Endothelial cell of umbilical vein (primary cell): ENCODE results near the gene ZNF146. TPM values are rescaled to one million over a fixed set of nuclear protein-coding genes. Genes with fewer than 3 reads are reported as not detected.

ENCODE experiments used
- BruUV-seq: library from RNA; stranded (reverse); fragments of 400-500 nt; replicated peaks from 2 replicates; lab custom pipeline; 2021; lab: Mats Ljungman, UMichigan
- CTCF ChIA-PET: fragments of 300-600, 350-600 bp; sonication (Branson Sonifier 250); formaldehyde crosslinking; loops from one replicate; lab custom pipeline; 2021; ENCODE audit warnings: antibody characterized with exemption, inconsistent platforms; lab: Charles Lee
- POLR2A ChIA-PET: fragments of 300-600, 350-600 bp; sonication (Branson Sonifier 250); formaldehyde crosslinking; loops from one replicate; lab custom pipeline; 2021; ENCODE audit warnings: antibody characterized with exemption, inconsistent platforms; lab: Charles Lee
- DNase-seq: peaks from one replicate; pipeline ENCODE4 v3.0.0-alpha.2; 2011; ENCODE audit warnings: low read depth, low spot score
- FAIRE-seq: peaks from 2 replicates; lab custom pipeline; 2011; peaks lifted over from hg19 to GRCh38; lab: Jason Lieb, UNC
- H2AFZ ChIP-seq: 2 replicates; pipeline ENCODE4 v1.6.0; 2012; ENCODE audit warnings: low read depth, low read length, control low read depth, inconsistent platforms
- H3K27ac ChIP-seq: 2 replicates; pipeline ENCODE4 v1.5.1; 2011; ENCODE audit warnings: low read depth, mild to moderate bottlenecking, control low read depth, low read length, moderate library complexity; ENCODE audit not compliant: insufficient read depth
- H3K27me3 ChIP-seq, 2 experiments: 2 replicates each; pipeline versions ENCODE4 v1.6.0 to v1.6.1; 2011; ENCODE audit warnings: low read length in 2 of 2, mixed read lengths in 1 of 2; ENCODE audit not compliant: control insufficient read depth in 2 of 2, insufficient read depth in 2 of 2
- H3K36me3 ChIP-seq, 2 experiments: 2 replicates in 1 of 2; 3 replicates in 1 of 2; pipeline ENCODE4 v1.5.1; 2011; ENCODE audit warnings: low read length in 2 of 2, mild to moderate bottlenecking in 1 of 2, moderate library complexity in 1 of 2; ENCODE audit not compliant: control insufficient read depth in 2 of 2, insufficient read depth in 2 of 2; ENCODE audit errors: extremely low read depth in 1 of 2
- H3K4me1 ChIP-seq: 3 replicates; pipeline ENCODE4 v1.5.1; 2011; ENCODE audit warnings: mild to moderate bottlenecking, low read length; ENCODE audit not compliant: control insufficient read depth, insufficient read depth; ENCODE audit errors: extremely low read depth
- H3K4me2 ChIP-seq: 2 replicates; pipeline ENCODE4 v1.6.1; 2011; ENCODE audit warnings: low read length, control low read depth, mixed read lengths; ENCODE audit not compliant: insufficient read depth
- H3K4me3 ChIP-seq, 3 experiments: fragments of 200-600 bp in 1 of 3; sonication (generic), shearing (Covaris generic) in 1 of 3; replicated peaks in 1 of 3; 2 replicates each; pipeline ENCODE4 v1.5.1; 2011 to 2016; ENCODE audit warnings: control low read depth in 3 of 3, low read length in 3 of 3, mild to moderate bottlenecking in 2 of 3, inconsistent platforms in 1 of 3, low read depth in 1 of 3, moderate library complexity in 1 of 3; ENCODE audit not compliant: insufficient read depth in 1 of 3
- H3K79me2 ChIP-seq: 2 replicates; pipeline ENCODE4 v1.6.0; 2012; ENCODE audit warnings: low read length, inconsistent platforms; ENCODE audit not compliant: control insufficient read depth, insufficient read depth
- H3K9ac ChIP-seq: replicated peaks from 2 replicates; pipeline ENCODE3; 2011; ENCODE audit warnings: low read length, control low read depth; ENCODE audit not compliant: insufficient read depth; ENCODE audit errors: extremely low read depth
- H3K9me1 ChIP-seq: replicated peaks from 3 replicates; pipeline ENCODE4 v1.6.0; 2011; ENCODE audit warnings: mild to moderate bottlenecking, low read length; ENCODE audit not compliant: control insufficient read depth, insufficient read depth; ENCODE audit errors: extremely low read depth
- H3K9me3 ChIP-seq: replicated peaks from 2 replicates; pipeline ENCODE4 v1.5.1; 2012; ENCODE audit warnings: low read length, inconsistent platforms; ENCODE audit not compliant: control insufficient read depth, insufficient read depth
- H4K20me1 ChIP-seq: replicated peaks from 2 replicates; pipeline ENCODE3; 2011; ENCODE audit warnings: mild to moderate bottlenecking, low read length; ENCODE audit not compliant: control insufficient read depth, insufficient read depth; ENCODE audit errors: extremely low read depth
- CTCF ChIP-seq, 2 donors: IDR thresholded peaks; 1 replicate in 1 of 2; 2 replicates in 1 of 2; pipeline ENCODE4 v1.5.1; 2011; ENCODE audit warnings: low read length in 2 of 2, mild to moderate bottlenecking in 2 of 2, moderate library complexity in 2 of 2, control low read depth in 1 of 2, inconsistent platforms in 1 of 2, low read depth in 1 of 2; ENCODE audit not compliant: insufficient read depth in 1 of 2; ENCODE audit errors: extremely low read depth in 1 of 2
- EZH2 ChIP-seq: IDR thresholded peaks from 2 replicates; pipeline ENCODE4 v1.6.1; 2012; ENCODE audit warnings: borderline replicate concordance, low read depth, mild to moderate bottlenecking, moderate library complexity, low read length, inconsistent platforms; ENCODE audit not compliant: severe bottlenecking
- FOS ChIP-seq: IDR thresholded peaks from 2 replicates; pipeline ENCODE4 v1.6.1; 2011; ENCODE audit warnings: mild to moderate bottlenecking, low read length, moderate library complexity, borderline replicate concordance; ENCODE audit not compliant: insufficient read depth
- GATA2 ChIP-seq: IDR thresholded peaks from 2 replicates; pipeline ENCODE4 v1.7.0; 2011; ENCODE audit warnings: low read depth, mild to moderate bottlenecking, moderate library complexity, mixed read lengths, low read length; ENCODE audit not compliant: insufficient read length, insufficient read depth
- JUN ChIP-seq: IDR thresholded peaks from 2 replicates; pipeline ENCODE4 v1.6.1; 2011; ENCODE audit warnings: borderline replicate concordance, low read depth; ENCODE audit not compliant: insufficient read length, insufficient read depth
- MYC ChIP-seq: IDR thresholded peaks from one replicate; pipeline ENCODE4 v1.6.1; 2011; ENCODE audit warnings: mild to moderate bottlenecking, low read depth, low read length
- POLR2AphosphoS5 ChIP-seq: IDR thresholded peaks from 2 replicates; pipeline ENCODE4 v1.6.1; 2012; ENCODE audit warnings: low read depth, mild to moderate bottlenecking, control low read depth, low read length, moderate library complexity; ENCODE audit not compliant: insufficient read depth
- dilution Hi-C: fragments of 300-500 bp; cut with MboI; formaldehyde crosslinking; loops from one replicate; pipeline ENCODE4 v1.15.0; 2019; ENCODE audit warnings: low sequenced_read_pairs; ENCODE audit not compliant: extremely low pct_ligation_motif_present
- intact Hi-C: fragments of 100-400 bp; cut with micrococcal nuclease; formaldehyde crosslinking; loops from one replicate; pipeline ENCODE4 v1.10.0; 2022
- polyA plus RNA-seq, 4 experiments: library from polyadenylated mRNA; depleted of rRNA in 3 of 4; stranded (reverse) in 3 of 4; unstranded in 1 of 4; fragments of >200 nt; gene quantifications; 2 replicates each; pipeline versions ENCODE4 v1.2.1 to v1.2.3, GENCODE V29; 2011 to 2012; ENCODE audit warnings: missing spikeins in 1 of 4
- total RNA-seq: library from RNA; stranded (reverse); gene quantifications from 2 replicates; pipeline ENCODE4 v1.2.3, GENCODE V29; 2021
- TF ChIP-seq, protein P1 (sequence below): IDR thresholded peaks from 2 replicates; pipeline ENCODE4 v1.6.1; 2011; ENCODE audit not compliant: insufficient read depth, insufficient read length

Gene ZNF146
- total and polyA plus RNA-seq, 2 donors (not counting 3 experiments of a cell fraction or from before 2014, with no cell fraction given), result 17.8 to 63.3 TPM

DNA sequence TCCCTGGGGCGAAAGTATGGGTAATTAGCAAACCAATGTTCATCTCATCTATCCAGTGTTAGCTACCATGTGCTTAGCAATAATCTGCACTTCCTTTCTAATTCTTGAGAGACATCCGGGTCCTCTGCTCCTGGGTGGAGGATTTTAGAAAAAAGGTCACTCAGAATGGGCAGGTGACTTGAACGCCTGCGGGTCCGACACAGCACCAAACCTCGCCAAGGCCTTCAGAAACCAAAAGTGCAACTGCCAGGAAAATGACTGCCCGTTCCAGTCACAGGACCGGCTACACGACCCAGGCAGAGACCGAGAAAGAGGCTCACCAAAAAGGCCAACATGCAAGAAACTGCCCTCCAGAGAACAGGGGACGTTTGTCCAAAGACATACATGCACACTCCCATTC is 39.9 kb downstream of the ZNF146 start:
- Histone ChIP-seq H4K20me1 (no peaks in the 10 kb centered on the region), H3K27ac (no peak overlapping the region), H3K9ac (no peak overlapping the region), H3K4me1 (no peaks in the 10 kb centered on the region), H3K27me3 (no peaks in the 10 kb centered on the region), H3K4me2 (no peak overlapping the region), H2AFZ (no peak overlapping the region), H3K36me3 (no peaks in the 10 kb centered on the region), H3K4me3 (no peak overlapping the region), H3K9me1 (no peaks in the 10 kb centered on the region), H3K79me2 (no peaks in the 10 kb centered on the region), H3K9me3 (no peaks in the 10 kb centered on the region)
- ChIA-PET POLR2A (no interaction called here), CTCF (no interaction called here)
- TF ChIP-seq, protein P1, sequence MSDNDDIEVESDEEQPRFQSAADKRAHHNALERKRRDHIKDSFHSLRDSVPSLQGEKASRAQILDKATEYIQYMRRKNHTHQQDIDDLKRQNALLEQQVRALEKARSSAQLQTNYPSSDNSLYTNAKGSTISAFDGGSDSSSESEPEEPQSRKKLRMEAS, result no peak
- TF ChIP-seq POLR2AphosphoS5, result no peak
- no peak for TF ChIP-seq GATA2
- no peak for TF ChIP-seq FOS
- TF ChIP-seq EZH2, result no peak
- no peak for TF ChIP-seq JUN
- TF ChIP-seq CTCF (IDR thresholded peaks at IDR 0.05; ENCODE audit: extremely low read depth in 1 of 2, insufficient read depth in 1 of 2, low read depth in 1 of 2, low read length in 2 of 2), result no peak
- no peak for TF ChIP-seq MYC
- no TSS peak for BruUV-seq
- dilution Hi-C loops (no loop called here), intact Hi-C loops (no loop called here)
- DNase-seq, result no peak
- no peak for FAIRE-seq
